Coronary artery (tissue), 2 donors: Measurements from ENCODE around the gene CARMIL3.
A peak's percentile ranks its signal among the peaks of the same experiment; 100 is the strongest.

Experiments used
- DNase-seq: peaks from one replicate; pipeline ENCODE4 v3.0.0-alpha.2; 2017; ENCODE audit warnings: low spot score
- H3K27ac ChIP-seq, 2 donors: fragments of 200-600 bp; sonication (generic); one replicate each; pipeline ENCODE4 v1.5.1; 2016 to 2019
- H3K4me3 ChIP-seq: fragments of 200-600 bp; sonication (generic); 2 replicates; pipeline ENCODE4 v1.5.1; 2016; ENCODE audit warnings: mild to moderate bottlenecking, moderate library complexity
- CTCF ChIP-seq: fragments of 200-600 bp; sonication (generic); IDR thresholded peaks from one replicate; pipeline ENCODE4 v1.5.1; 2019; ENCODE audit warnings: antibody characterized with exemption

Gene CARMIL3

GRCh38 chr14:24106672-24107271, 55.0 kb downstream of the CARMIL3 start:
- no peak for TF ChIP-seq CTCF
- H3K27ac ChIP-seq, result no peak overlapping the region

GRCh38 chr14:24108336-24108874, 56.6 kb downstream of the CARMIL3 start:
- peak overlapping the region in 1 of 2 donors; percentile 30 for H3K27ac ChIP-seq

More at GRCh38 chr14:24106672-24107271, 55.0 kb downstream of the CARMIL3 start:
- DNase-seq, result no peak
- no peak overlapping the region for H3K4me3 ChIP-seq

GRCh38 chr14:24110060-24110459, 58.3 kb downstream of the CARMIL3 start:
- H3K4me3 ChIP-seq, result no peak overlapping the region
- no peak for DNase-seq
- TF ChIP-seq CTCF, result no peak
- no peak overlapping the region for H3K27ac ChIP-seq

More at GRCh38 chr14:24108336-24108874, 56.6 kb downstream of the CARMIL3 start:
- TF ChIP-seq CTCF, result no peak
- H3K4me3 ChIP-seq, result no peak overlapping the region
- DNase-seq, result no peak

- no peak for TF ChIP-seq CTCF
- H3K4me3 ChIP-seq, result no peak overlapping the region
- H3K27ac ChIP-seq, result no peak overlapping the region
- no peak for DNase-seq
Observed at GRCh38 chr14:24110523-24110922, 58.7 kb downstream of the CARMIL3 start.

GRCh38 chr14:24113379-24113800, 61.6 kb downstream of the CARMIL3 start:
- H3K4me3 ChIP-seq, result peak overlapping the region; percentile 82
- DNase-seq, result no peak
- H3K27ac ChIP-seq, result peak overlapping the region; percentile 96 to 98
- no peak for TF ChIP-seq CTCF

- peak; percentile 96 for DNase-seq
- TF ChIP-seq CTCF, result no peak
- Histone ChIP-seq H3K4me3 (peak overlapping the region; percentile 82), H3K27ac (peak overlapping the region; percentile 96 to 98)
Observed at GRCh38 chr14:24113801-24114531, 62.2 kb downstream of the CARMIL3 start.
